NOMO-1 (cell line): ENCODE results near the gene PCDHA7.
"Not testable (repeated sequence)": the region's sequence is repeated elsewhere in the genome, so short reads cannot be mapped to it uniquely, and the experiment has no call there.

Source experiments
- DNase-seq, 2 experiments: peaks; one replicate each; lab custom pipeline; 2025; ENCODE audit not compliant: unreplicated experiment in 2 of 2; lab: John Stamatoyannopoulos, UW

Gene PCDHA7

DNA sequence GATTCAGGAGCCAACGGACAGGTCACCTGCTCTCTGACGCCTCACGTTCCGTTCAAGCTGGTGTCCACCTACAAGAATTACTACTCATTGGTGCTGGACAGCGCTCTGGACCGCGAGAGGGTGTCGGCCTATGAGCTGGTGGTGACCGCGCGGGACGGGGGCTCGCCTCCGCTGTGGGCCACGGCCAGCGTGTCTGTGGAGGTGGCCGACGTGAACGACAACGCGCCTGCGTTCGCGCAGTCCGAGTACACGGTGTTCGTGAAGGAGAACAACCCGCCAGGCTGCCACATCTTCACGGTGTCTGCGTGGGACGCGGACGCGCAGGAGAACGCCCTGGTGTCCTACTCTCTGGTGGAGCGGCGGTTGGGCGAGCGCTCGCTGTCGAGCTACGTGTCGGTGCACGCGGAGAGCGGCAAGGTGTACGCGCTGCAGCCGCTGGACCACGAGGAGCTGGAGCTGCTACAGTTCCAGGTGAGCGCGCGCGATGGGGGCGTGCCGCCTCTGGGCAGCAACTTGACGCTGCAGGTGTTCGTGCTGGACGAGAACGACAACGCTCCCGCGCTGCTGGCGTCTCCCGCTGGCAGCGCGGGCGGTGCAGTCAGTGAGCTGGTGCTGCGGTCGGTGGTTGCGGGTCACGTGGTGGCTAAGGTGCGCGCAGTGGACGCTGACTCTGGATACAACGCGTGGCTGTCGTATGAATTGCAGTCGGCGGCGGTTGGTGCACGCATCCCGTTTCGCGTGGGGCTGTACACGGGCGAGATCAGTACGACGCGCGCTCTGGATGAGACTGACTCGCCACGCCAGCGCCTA is 23.3 kb downstream of the PCDHA7 start:
- no peak for DNase-seq

DNA sequence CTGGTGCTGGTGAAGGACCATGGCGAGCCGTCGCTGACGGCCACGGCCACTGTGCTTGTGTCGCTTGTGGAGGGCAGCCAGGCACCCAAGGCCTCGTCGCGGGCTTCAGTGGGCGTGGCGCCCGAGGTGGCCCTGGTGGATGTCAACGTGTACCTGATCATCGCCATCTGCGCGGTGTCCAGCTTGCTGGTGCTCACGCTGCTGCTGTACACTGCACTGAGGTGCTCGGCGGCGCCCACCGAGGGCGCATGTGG is 23.8 kb downstream of the PCDHA7 start:
- DNase-seq: no peak

DNA sequence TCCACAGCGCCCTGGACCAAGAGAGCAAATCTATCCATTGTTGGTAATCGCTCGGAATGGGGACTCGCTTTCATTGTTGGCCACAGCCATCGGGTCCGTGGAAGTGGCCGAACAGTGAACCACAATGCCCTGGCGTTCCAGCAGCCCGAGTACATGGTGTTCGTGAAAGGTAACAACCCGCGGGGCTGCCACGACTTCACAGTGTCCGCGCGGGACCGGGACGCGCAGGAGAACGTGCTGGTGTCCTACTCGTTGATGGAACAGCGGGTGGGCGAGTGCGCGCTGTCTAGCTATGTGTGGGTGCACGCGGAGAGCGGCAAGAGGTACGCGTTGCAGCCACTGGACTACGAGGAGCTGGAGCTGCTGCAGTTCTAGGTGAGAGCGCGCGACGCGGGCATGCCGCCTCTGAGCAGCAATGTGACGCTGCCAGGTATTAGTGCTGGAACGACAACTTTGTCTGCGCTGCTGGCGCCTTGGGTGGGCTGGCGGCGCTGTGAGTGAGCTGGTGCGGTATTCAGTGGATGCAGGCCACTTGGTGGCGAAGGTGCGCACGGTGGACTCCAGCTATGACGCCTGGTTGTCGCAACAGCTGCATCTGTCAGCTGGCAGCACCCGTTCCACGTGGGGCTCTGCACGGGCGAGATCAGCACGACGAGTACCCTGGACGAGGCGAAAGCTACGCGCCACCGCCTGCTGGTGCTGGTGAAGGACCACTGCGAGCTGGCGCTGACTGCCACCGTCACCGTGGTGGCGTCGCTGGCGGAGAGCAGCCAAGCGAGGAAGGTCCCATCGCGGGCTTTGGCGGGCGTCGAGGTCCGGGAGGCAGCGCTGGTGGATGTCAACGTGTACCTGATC is 28.6 kb downstream of the PCDHA7 start:
- DNase-seq: no peak

DNA sequence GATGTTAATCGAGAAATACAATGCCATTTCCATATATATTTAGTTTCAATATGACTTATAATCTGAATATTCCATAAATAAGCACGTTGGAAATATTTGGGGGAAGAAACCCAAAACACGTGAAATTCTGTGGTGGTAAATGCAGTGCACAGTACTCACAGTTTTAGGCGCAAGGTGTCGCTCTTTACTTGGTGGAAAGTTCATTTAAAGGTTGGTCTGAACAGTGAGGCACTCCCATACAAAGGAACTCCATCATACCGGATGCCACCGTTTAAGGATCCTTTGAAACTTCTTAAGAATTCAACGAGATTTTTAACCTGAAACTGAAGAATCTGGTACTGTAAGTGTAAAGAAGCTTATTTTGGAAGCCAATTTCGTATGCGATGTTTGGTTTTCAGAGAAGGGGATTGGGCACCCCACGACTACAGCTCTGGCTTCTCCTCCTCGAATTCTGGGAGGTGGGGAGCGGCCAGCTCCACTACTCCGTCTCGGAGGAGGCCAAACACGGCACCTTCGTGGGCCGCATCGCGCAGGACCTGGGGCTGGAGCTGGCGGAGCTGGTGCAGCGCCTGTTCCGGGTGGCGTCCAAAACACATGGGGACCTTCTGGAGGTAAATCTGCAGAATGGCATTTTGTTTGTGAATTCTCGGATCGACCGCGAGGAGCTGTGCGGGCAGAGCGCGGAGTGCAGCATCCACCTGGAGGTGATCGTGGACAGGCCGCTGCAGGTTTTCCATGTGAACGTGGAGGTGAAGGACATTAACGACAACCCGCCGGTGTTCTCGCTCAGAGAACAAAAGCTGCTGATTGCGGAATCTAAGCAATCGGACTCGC is 34.9 kb downstream of the PCDHA7 start, which contains the start of gene PCDHA11:
Gene PCDHA11 (plus strand): TSS at position 237 of the 834 bp plus-strand sequence. CDS start 147 bp downstream, at position 384.
- no peak for DNase-seq

DNA sequence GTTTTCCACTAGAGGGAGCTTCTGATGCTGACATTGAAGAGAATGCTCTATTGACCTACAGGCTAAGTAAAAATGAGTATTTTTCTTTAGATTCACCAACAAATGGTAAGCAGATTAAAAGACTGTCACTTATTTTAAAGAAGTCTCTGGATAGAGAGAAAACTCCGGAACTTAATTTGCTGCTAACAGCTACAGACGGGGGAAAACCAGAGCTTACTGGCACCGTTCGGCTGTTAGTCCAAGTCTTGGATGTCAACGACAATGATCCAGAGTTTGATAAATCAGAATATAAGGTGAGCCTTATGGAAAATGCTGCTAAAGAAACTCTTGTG is 35.5 kb downstream of the PCDHA7 start:
- no peak for DNase-seq

DNA sequence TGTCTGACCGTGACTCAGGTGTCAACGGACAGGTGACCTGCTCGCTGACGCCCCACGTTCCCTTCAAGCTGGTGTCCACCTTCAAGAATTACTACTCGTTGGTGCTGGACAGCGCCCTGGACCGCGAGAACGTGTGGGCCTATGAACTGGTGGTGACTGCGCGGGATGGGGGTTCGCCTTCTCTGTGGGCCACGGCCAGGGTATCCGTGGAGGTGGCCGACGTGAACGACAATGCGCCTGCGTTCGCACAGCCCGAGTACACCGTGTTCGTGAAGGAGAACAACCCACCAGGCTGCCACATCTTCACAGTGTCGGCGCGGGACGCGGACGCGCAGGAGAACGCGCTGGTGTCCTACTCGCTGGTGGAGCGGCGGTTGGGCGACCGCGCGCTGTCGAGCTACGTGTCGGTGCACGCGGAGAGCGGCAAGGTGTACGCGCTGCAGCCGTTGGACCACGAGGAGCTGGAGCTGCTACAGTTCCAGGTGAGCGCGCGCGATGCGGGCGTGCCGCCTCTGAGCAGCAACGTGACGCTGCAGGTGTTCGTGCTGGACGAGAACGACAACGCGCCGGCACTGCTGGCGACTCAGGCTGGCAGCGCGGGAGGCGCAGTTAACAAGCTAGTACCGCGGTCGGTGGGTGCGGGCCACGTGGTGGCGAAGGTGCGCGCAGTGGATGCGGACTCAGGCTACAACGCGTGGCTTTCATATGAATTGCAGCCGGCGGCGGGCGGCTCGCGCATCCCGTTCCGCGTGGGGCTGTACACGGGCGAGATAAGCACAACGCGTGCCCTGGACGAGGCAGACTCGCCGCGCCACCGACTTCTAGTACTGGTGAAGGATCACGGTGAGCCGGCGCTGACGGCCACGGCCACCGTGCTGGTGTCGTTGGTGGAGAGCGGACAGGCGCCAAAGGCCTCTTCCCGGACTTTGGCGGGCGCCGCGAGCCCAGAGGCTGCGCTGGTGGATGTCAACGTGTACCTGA is 36.4 kb downstream of the PCDHA7 start:
- no peak for DNase-seq

DNA sequence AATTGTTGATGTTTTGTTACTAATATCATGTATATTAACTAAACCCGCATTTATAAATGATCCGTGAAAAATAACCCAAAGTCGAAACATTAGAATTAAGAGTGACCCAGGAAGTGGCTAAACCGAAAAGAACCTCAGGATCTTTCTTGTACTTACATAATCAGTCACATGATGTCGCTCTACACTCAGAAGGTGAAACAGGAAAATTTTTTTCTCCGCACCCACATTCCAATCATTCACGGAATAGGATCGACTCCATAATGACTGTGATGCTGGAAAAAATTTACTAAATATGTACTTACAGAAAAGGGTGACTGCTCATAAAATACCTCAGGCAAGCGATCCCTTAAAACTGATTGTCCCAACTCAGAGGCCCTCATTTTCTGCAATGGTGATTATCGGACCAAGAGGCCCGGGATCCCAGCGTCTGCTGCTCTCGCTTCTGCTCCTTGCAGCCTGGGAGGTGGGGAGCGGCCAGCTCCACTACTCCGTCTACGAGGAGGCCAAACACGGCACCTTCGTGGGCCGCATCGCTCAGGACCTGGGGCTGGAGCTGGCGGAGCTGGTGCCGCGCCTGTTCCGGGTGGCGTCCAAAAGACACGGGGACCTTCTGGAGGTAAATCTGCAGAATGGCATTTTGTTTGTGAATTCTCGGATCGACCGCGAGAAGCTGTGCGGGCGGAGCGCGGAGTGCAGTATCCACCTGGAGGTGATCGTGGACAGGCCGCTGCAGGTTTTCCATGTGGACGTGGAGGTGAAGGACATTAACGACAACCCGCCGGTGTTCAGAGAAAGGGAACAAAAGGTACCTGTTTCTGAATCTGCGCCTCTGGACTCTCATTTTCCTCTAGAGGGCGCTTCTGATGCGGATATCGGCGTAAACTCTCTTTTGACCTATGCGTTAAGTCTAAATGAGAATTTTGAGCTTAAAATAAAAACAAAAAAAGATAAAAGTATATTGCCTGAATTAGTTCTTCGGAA is 41.3 kb downstream of the PCDHA7 start, which contains the start of gene PCDHA12:
Gene PCDHA12 (plus strand): TSS at position 224 of the 981 bp plus-strand sequence. CDS start 165 bp downstream, at position 389.
- DNase-seq: no peak

DNA sequence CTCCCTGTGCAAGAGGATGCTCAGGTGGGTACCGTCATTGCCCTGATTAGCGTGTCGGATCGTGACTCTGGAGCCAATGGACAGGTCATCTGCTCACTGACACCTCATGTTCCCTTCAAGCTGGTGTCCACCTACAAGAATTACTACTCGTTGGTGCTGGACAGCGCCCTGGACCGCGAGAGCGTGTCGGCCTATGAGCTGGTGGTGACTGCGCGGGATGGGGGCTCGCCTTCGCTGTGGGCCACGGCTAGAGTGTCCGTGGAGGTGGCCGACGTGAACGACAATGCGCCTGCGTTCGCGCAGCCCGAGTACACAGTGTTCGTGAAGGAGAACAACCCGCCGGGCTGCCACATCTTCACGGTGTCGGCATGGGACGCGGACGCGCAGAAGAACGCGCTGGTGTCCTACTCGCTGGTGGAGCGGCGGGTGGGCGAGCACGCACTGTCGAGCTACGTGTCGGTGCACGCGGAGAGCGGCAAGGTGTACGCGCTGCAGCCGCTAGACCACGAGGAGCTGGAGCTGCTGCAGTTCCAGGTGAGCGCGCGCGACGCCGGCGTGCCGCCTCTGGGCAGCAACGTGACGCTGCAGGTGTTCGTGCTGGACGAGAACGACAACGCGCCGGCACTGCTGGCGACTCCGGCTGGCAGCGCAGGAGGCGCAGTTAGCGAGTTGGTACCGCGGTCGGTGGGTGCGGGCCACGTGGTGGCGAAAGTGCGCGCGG is 42.6 kb downstream of the PCDHA7 start:
- DNase-seq: not testable (repeated sequence)

DNA sequence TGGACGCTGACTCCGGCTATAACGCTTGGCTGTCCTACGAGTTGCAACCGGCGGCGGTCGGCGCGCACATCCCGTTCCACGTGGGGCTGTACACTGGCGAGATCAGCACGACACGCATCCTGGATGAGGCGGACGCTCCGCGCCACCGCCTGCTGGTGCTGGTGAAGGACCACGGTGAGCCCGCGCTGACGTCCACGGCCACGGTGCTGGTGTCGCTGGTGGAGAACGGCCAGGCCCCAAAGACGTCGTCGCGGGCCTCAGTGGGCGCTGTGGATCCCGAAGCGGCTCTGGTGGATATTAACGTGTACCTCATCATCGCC is 43.2 kb downstream of the PCDHA7 start:
- no peak for DNase-seq

DNA sequence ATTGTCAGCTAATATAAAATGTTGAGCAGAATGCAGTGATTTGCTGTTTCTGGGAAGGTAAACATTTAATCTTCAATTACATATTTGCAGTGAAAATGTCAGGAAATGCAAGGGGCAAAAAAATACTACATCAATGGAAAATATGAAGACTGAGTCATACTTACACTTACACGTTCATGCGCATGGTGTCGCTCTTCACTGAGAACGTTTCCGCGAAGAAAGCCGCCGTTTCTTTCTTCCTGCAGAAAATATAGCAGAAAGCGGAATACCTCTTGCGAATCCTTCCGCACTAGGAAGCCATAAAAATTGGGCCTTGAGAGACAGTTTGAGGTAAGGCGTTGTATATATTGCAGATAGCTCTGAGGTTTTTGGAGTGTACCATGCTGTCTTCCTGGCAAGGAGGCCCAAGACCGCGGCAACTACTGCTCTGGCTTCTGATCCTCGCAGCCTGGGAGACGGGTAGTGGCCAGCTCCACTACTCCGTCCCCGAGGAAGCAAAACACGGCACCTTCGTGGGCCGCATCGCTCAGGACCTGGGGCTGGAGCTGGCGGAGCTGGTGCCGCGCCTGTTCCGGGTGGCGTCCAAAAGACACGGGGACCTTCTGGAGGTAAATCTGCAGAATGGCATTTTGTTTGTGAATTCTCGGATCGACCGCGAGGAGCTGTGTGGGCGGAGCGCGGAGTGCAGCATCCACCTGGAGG is 48.0 kb downstream of the PCDHA7 start, which contains the start of gene PCDHA13:
Gene PCDHA13 (plus strand): TSS at position 236 of the 702 bp plus-strand sequence. CDS start 145 bp downstream, at position 381.
- no peak for DNase-seq

DNA sequence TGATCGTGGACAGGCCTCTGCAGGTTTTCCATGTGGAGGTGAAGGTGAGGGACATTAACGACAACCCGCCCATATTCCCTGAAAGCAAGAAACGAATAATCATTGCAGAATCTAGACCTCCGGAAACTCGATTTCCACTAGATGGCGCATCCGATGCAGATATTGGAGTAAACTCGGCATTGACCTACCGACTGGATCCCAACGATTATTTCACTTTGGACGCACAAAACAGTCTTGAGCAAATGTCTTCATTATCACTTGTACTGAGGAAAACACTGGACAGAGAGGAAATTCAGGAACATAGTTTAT is 48.5 kb downstream of the PCDHA7 start:
- no peak for DNase-seq

DNA sequence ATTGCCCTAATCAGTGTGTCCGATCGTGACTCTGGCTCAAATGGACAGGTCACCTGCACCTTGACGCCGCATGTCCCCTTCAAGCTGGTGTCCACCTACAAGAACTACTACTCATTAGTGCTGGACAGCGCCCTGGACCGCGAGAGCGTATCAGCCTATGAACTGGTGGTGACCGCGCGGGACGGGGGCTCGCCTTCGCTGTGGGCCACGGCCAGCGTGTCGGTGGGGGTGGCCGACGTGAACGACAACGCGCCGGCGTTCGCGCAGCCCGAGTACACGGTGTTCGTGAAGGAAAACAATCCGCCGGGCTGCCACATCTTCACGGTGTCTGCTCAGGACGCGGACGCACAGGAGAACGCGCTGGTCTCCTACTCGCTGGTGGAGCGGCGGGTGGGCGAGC is 49.3 kb downstream of the PCDHA7 start:
- no peak for DNase-seq

DNA sequence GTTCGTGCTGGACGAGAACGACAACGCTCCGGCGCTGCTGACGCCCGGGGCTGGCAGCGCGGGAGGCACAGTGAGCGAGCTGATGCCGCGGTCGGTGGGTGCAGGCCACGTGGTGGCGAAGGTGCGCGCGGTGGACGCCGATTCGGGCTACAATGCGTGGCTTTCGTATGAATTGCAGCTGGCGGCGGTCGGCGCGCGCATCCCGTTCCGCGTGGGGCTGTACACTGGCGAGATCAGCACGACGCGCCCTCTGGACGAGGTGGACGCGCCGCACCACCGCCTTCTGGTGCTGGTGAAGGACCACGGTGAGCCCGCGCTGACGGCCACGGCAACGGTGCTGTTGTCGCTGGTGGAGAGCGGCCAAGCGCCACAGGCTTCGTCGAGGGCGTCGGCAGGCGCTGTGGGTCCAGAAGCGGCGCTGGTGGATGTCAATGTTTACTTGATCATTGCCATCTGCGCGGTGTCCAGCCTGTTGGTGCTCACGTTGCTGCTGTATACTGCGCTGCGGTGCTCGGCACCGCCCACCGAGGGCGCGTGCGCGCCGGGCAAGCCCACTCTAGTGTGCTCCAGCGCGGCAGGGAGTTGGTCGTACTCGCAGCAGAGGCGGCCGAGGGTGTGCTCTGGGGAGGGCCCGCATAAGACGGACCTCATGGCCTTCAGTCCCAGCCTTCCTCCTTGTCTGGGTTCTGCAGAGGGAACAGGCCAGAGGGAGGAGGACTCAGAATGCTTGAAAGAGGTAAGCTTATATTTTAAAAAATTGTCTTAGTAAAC is 50.0 kb downstream of the PCDHA7 start:
- no peak for DNase-seq
